ENCODE measurements around the gene NDUFAF7. TPM values are rescaled to one million over a fixed set of nuclear protein-coding genes. Genes with fewer than 3 reads are reported as not detected.

The NDUFAF7 gene
- total RNA-seq, 4 donors from 2014 or later = 16.8 to 39.6 (median 22.0) TPM

- no peak for DNase-seq
- no peaks in the 10 kb centered on the region for H3K27me3 ChIP-seq
- H3K9me3 ChIP-seq = no peaks in the 10 kb centered on the region
- peaks cover 0 to 52% (median 0%) of the 10 kb centered on the region in 3 donors for H3K36me3 ChIP-seq
- TF ChIP-seq CTCF (IDR thresholded peaks at IDR 0.05) (no peak), POLR2A (IDR thresholded peaks at IDR 0.05) (no peak)
- no peak overlapping the region for H3K27ac ChIP-seq
- no peaks in the 10 kb centered on the region for H3K4me1 ChIP-seq
- H3K4me3 ChIP-seq = no peak overlapping the region
Measured at GRCh38 chr2:37263839-37264238, 32.4 kb downstream of the NDUFAF7 start.

GRCh38 chr2:37267685-37268084, 36.2 kb downstream of the NDUFAF7 start:
- Histone ChIP-seq H3K36me3 (peaks cover 0 to 64% (median 0%) of the 10 kb centered on the region in 3 donors), H3K27me3 (no peaks in the 10 kb centered on the region)

GRCh38 chr2:37268111-37268510, 36.7 kb downstream of the NDUFAF7 start:
- H3K27ac ChIP-seq = no peak overlapping the region
- H3K27me3 ChIP-seq = no peaks in the 10 kb centered on the region
- peaks cover 0 to 69% (median 0%) of the 10 kb centered on the region in 3 donors for H3K36me3 ChIP-seq
- no peaks in the 10 kb centered on the region for H3K9me3 ChIP-seq
- H3K4me1 ChIP-seq = no peaks in the 10 kb centered on the region
- no peak overlapping the region for H3K4me3 ChIP-seq
- DNase-seq = no peak
- TF ChIP-seq CTCF (IDR thresholded peaks at IDR 0.05) (no peak), POLR2A (IDR thresholded peaks at IDR 0.05) (no peak)

More at GRCh38 chr2:37267685-37268084, 36.2 kb downstream of the NDUFAF7 start:
- H3K4me3 ChIP-seq = no peak overlapping the region
- no peak for TF ChIP-seq POLR2A (IDR thresholded peaks at IDR 0.05)
- TF ChIP-seq CTCF (IDR thresholded peaks at IDR 0.05) = no peak
- H3K9me3 ChIP-seq = no peaks in the 10 kb centered on the region
- DNase-seq = no peak
- no peaks in the 10 kb centered on the region for H3K4me1 ChIP-seq
- no peak overlapping the region for H3K27ac ChIP-seq

- TF ChIP-seq CTCF (IDR thresholded peaks at IDR 0.05) = no peak
- TF ChIP-seq POLR2A (IDR thresholded peaks at IDR 0.05) = no peak
- Histone ChIP-seq H3K36me3 (peaks cover 0 to 74% (median 0%) of the 10 kb centered on the region in 3 donors), H3K27me3 (no peaks in the 10 kb centered on the region), H3K9me3 (no peaks in the 10 kb centered on the region), H3K4me3 (no peak overlapping the region), H3K27ac (no peak overlapping the region), H3K4me1 (no peaks in the 10 kb centered on the region)
- no peak for DNase-seq
Measured at GRCh38 chr2:37271376-37272067, 40.1 kb downstream of the NDUFAF7 start.

GRCh38 chr2:37274359-37274965, 43.0 kb downstream of the NDUFAF7 start:
- Histone ChIP-seq H3K9me3 (no peaks in the 10 kb centered on the region), H3K4me1 (no peaks in the 10 kb centered on the region), H3K4me3 (no peak overlapping the region), H3K36me3 (peaks cover 0 to 62% (median 0%) of the 10 kb centered on the region in 3 donors), H3K27ac (no peak overlapping the region), H3K27me3 (no peaks in the 10 kb centered on the region)
- DNase-seq = no peak
- no peak for TF ChIP-seq CTCF (IDR thresholded peaks at IDR 0.05)
- no peak for TF ChIP-seq POLR2A (IDR thresholded peaks at IDR 0.05)

Measured in Peyer's patch (tissue), 4 donors.